PFSK-1 (cell line): ENCODE data around the gene PICALM.
A peak's percentile ranks its signal among the peaks of the same experiment; 100 is the strongest.

Experiments used
- FOXP2 ChIP-seq: optimal IDR thresholded peaks from 2 replicates; pipeline ENCODE3; 2011; ENCODE audit warnings: borderline replicate concordance, control low read depth, inconsistent platforms; ENCODE audit not compliant: insufficient read depth; ENCODE audit errors: extremely low read length, extremely low read depth
- POLR2AphosphoS5 ChIP-seq: IDR thresholded peaks from 2 replicates; pipeline ENCODE4 v1.6.1; 2012; ENCODE audit warnings: low read depth, mild to moderate bottlenecking, control low read depth, low read length, moderate library complexity
- REST ChIP-seq, 2 experiments: IDR thresholded peaks; 2 replicates each; pipeline versions ENCODE4 v1.6.1 to v1.8.0; 2011 to 2012; ENCODE audit warnings: low read depth in 2 of 2, low read length in 2 of 2, control low read depth in 1 of 2, inconsistent platforms in 1 of 2, mild to moderate bottlenecking in 1 of 2, moderate library complexity in 1 of 2; ENCODE audit not compliant: insufficient read depth in 1 of 2
- SIN3A ChIP-seq: IDR thresholded peaks from 2 replicates; pipeline ENCODE4 v1.6.1; 2012; ENCODE audit warnings: mild to moderate bottlenecking, low read length, moderate library complexity, borderline replicate concordance; ENCODE audit not compliant: insufficient read depth
- TAF1 ChIP-seq: IDR thresholded peaks from 2 replicates; pipeline ENCODE4 v1.6.1; 2012; ENCODE audit warnings: low read length, control low read depth, borderline replicate concordance; ENCODE audit not compliant: insufficient read depth

The PICALM gene

GRCh38 chr11:86073948-86074347, 5.1 kb upstream of the PICALM start:
- no peak for TF ChIP-seq SIN3A
- TF ChIP-seq TAF1 = no peak
- no peak for TF ChIP-seq FOXP2
- no peak for TF ChIP-seq POLR2AphosphoS5
- no peak for TF ChIP-seq REST (IDR thresholded peaks at IDR 0.05; ENCODE audit: insufficient read depth in 1 of 2, low read depth in 2 of 2, low read length in 2 of 2)

- no peak for TF ChIP-seq POLR2AphosphoS5
- TF ChIP-seq TAF1 = no peak
- TF ChIP-seq FOXP2 = no peak
- no peak for TF ChIP-seq SIN3A
- no peak for TF ChIP-seq REST (IDR thresholded peaks at IDR 0.05; ENCODE audit: insufficient read depth in 1 of 2, low read depth in 2 of 2, low read length in 2 of 2)
These were observed 3.3 kb upstream of the PICALM start for GRCh38 chr11:86072211-86072610.

- TF ChIP-seq POLR2AphosphoS5 (no peak), FOXP2 (no peak), SIN3A (no peak), REST (IDR thresholded peaks at IDR 0.05; ENCODE audit: insufficient read depth in 1 of 2, low read depth in 2 of 2, low read length in 2 of 2) (no peak), TAF1 (no peak)
These were observed 1.5 kb upstream of the PICALM start for GRCh38 chr11:86070142-86071056.

GRCh38 chr11:86069408-86070101, 671 bp upstream of the PICALM start:
- TF ChIP-seq POLR2AphosphoS5 = peak; percentile 8; the same call in 1 of the 2 replicates
- peak; percentile 95; the same call in 1 of the 2 replicates for TF ChIP-seq SIN3A
- peak; percentile 53; the same call in 1 of the 2 replicates for TF ChIP-seq TAF1
- TF ChIP-seq FOXP2 = no peak
- peak in 1 of 2 experiments; percentile 57; a peak in 1 of 4 replicates for TF ChIP-seq REST (IDR thresholded peaks at IDR 0.05; ENCODE audit: insufficient read depth in 1 of 2, low read depth in 2 of 2, low read length in 2 of 2)
